ENCODE measurements around the gene NOTO.

- TF ChIP-seq, protein P1, sequence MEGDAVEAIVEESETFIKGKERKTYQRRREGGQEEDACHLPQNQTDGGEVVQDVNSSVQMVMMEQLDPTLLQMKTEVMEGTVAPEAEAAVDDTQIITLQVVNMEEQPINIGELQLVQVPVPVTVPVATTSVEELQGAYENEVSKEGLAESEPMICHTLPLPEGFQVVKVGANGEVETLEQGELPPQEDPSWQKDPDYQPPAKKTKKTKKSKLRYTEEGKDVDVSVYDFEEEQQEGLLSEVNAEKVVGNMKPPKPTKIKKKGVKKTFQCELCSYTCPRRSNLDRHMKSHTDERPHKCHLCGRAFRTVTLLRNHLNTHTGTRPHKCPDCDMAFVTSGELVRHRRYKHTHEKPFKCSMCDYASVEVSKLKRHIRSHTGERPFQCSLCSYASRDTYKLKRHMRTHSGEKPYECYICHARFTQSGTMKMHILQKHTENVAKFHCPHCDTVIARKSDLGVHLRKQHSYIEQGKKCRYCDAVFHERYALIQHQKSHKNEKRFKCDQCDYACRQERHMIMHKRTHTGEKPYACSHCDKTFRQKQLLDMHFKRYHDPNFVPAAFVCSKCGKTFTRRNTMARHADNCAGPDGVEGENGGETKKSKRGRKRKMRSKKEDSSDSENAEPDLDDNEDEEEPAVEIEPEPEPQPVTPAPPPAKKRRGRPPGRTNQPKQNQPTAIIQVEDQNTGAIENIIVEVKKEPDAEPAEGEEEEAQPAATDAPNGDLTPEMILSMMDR (IDR thresholded peaks at IDR 0.05), result no peak
- TF ChIP-seq POLR2A (IDR thresholded peaks at IDR 0.05), result no peak
These were observed 53.7 kb downstream of the NOTO start for GRCh38 chr2:73255907-73256617.

All from esophagus squamous epithelium (tissue), 4 donors.